Vagina (tissue), 2 donors: Measurements from ENCODE around the gene ATF5.

Experiments
- CTCF ChIP-seq, 3 experiments: fragments of 450-650 bp in 2 of 3; fragments of 200-600 bp in 1 of 3; sonication (generic) in 1 of 3; IDR thresholded peaks; one replicate each; pipeline ENCODE4 v1.5.1; 2017 to 2019; ENCODE audit warnings: antibody characterized with exemption in 3 of 3, mild to moderate bottlenecking in 2 of 3, moderate library complexity in 2 of 3
- POLR2A ChIP-seq, 2 donors: fragments of 450-650 bp; IDR thresholded peaks; one replicate each; pipeline ENCODE4 v1.6.1; 2017; ENCODE audit warnings: antibody characterized with exemption in 2 of 2, mild to moderate bottlenecking in 2 of 2, moderate library complexity in 2 of 2

DNA sequence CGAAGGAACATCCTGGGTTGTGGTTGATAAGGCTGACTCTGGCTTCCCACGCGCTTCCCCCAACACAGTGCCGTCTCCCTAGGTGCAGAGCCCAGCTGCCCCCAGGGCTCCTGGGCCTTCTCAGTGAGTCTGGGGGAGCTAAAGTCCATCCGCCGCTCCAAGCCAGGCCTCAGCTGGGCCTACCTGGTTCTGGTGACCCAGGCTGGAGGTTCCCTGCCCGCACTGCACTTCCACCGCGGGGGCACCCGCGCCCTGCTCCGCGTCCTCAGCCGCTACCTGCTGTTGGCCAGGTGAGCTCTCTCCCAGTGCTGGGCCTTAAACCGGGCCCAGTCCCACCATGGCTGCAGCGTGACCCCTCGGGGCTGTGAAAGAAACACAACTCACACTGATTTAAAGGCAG, 47.8 kb upstream of the ATF5 start:
- TF ChIP-seq CTCF (IDR thresholded peaks at IDR 0.05) (no peak), POLR2A (IDR thresholded peaks at IDR 0.05) (no peak)
